Right lung (tissue), 5 donors: ENCODE measurements around the gene CYLD. TPM values are rescaled to one million over a fixed set of nuclear protein-coding genes. Genes with fewer than 3 reads are reported as not detected.

Source experiments
- DNase-seq, 2 donors: peaks; one replicate each; pipeline ENCODE4 v3.0.0-alpha.2; 2013
- polyA plus RNA-seq, 5 donors: library from polyadenylated mRNA; unstranded; fragments of 120-200 nt; gene quantifications; one replicate each; pipeline versions ENCODE4 v1.2.1 to v1.2.3, GENCODE V29; 2013; ENCODE audit warnings: inconsistent platforms in 1 of 5, low replicate concordance in 1 of 5; ENCODE audit not compliant: insufficient read length in 5 of 5, insufficient read depth in 1 of 5

The CYLD gene
- polyA plus RNA-seq, 5 donors: 21.4 to 39.3 (median 28.9) TPM

- DNase-seq: no peak
These were observed 100.7 kb downstream of the CYLD start for GRCh38 chr16:50842589-50842988.

GRCh38 chr16:50844840-50845239 is 103.0 kb downstream of the CYLD start:
- no peak for DNase-seq

- DNase-seq: no peak
These were observed 103.4 kb downstream of the CYLD start for GRCh38 chr16:50845296-50845695.

- no peak for DNase-seq
These were observed 104.6 kb downstream of the CYLD start for GRCh38 chr16:50846511-50846910.

- DNase-seq: no peak
These were observed 105.3 kb downstream of the CYLD start for GRCh38 chr16:50847166-50847565.

- no peak for DNase-seq
These were observed 107.0 kb downstream of the CYLD start for GRCh38 chr16:50848755-50849514.

Other genes with a start within 250 kb of the CYLD start
- 10 to 100 TPM; 31.4 to 48.2 (median 34.6) TPM for gene NKD1, start 193.7 kb upstream of the CYLD start, polyA plus RNA-seq
- 1 to 10 TPM in 4 of 5 donors, under 1 TPM in 1; 0.94 to 1.8 (median 1.2) TPM for gene SNX20, start 60.8 kb upstream of the CYLD start, polyA plus RNA-seq
- gene NOD2, start 48.5 kb upstream of the CYLD start, polyA plus RNA-seq: 1 to 10 TPM in 3 of 5 donors, under 1 TPM in 2; 0.98 to 1.5 (median 1.0) TPM